Colonic mucosa (tissue), 4 donors: ENCODE measurements around the gene SLC25A48. TPM values are rescaled to one million over a fixed set of nuclear protein-coding genes. Genes with fewer than 3 reads are reported as not detected.
A peak's percentile ranks its signal among the peaks of the same experiment; 100 is the strongest.

Source experiments
- DNase-seq: peaks from one replicate; pipeline ENCODE4 v3.0.0-alpha.2; 2020
- H3K27ac ChIP-seq: fragments of 200-600 bp; one replicate; pipeline ENCODE4 v1.8.0; 2021
- H3K27me3 ChIP-seq: fragments of 200-600 bp; one replicate; pipeline ENCODE4 v1.8.0; 2021
- H3K36me3 ChIP-seq: fragments of 200-600 bp; one replicate; pipeline ENCODE4 v1.8.0; 2021
- H3K4me1 ChIP-seq: fragments of 200-600 bp; one replicate; pipeline ENCODE4 v1.8.0; 2021; ENCODE audit warnings: mild to moderate bottlenecking
- H3K4me3 ChIP-seq: fragments of 200-600 bp; one replicate; pipeline ENCODE4 v1.8.0; 2021
- H3K9ac ChIP-seq, 2 donors: one replicate each; pipeline ENCODE4 v1.7.0; 2013; ENCODE audit warnings: control low read depth in 2 of 2, low read depth in 2 of 2, low read length in 2 of 2
- H3K9me3 ChIP-seq: fragments of 200-600 bp; one replicate; pipeline ENCODE4 v1.8.0; 2021
- CTCF ChIP-seq: fragments of 200-600 bp; IDR thresholded peaks from one replicate; pipeline ENCODE4 v1.8.0; 2022; ENCODE audit warnings: antibody characterized with exemption, mild to moderate bottlenecking
- intact Hi-C: fragments of 100-400 bp; cut with DNase I; formaldehyde crosslinking; loops from one replicate; pipeline ENCODE4 v1.14.1; 2022
- total RNA-seq, 2 donors: library from RNA; stranded (reverse); fragmentation: NEBNext Ultra II Directional in 1 of 2; extraction: Animal tissue kit (Norgen Biotek cat#: 25700) in 1 of 2; gene quantifications; one replicate each; pipeline ENCODE4 v1.2.1, GENCODE V29; 2021
- donor health status: healthy.
- donor health status: DM: no; HTN: no; CAD: no.
- donor health status: DM: no; HTN: no; CAD: no.

The SLC25A48 gene
- total RNA-seq, 2 donors from 2014 or later, result 4.1 to 6.0 TPM

- no peak for DNase-seq
- H3K4me1 ChIP-seq, result no peaks in the 10 kb centered on the region
- H3K9ac ChIP-seq, result no peak overlapping the region
- no peak overlapping the region for H3K4me3 ChIP-seq
- no peaks in the 10 kb centered on the region for H3K36me3 ChIP-seq
- H3K27me3 ChIP-seq, result no peaks in the 10 kb centered on the region
- no peak for TF ChIP-seq CTCF
- intact Hi-C loops, result no loop called here
- H3K9me3 ChIP-seq, result no peaks in the 10 kb centered on the region
- no peak overlapping the region for H3K27ac ChIP-seq
These were observed 82.3 kb downstream of the SLC25A48 start for GRCh38 chr5:135916638-135917263.

- intact Hi-C loops, result no loop called here
- no peak for TF ChIP-seq CTCF
- no peaks in the 10 kb centered on the region for H3K36me3 ChIP-seq
- H3K4me1 ChIP-seq, result no peaks in the 10 kb centered on the region
- H3K9me3 ChIP-seq, result no peaks in the 10 kb centered on the region
- H3K4me3 ChIP-seq, result no peak overlapping the region
- no peak overlapping the region for H3K27ac ChIP-seq
- no peak for DNase-seq
- no peak overlapping the region for H3K9ac ChIP-seq
- no peaks in the 10 kb centered on the region for H3K27me3 ChIP-seq
These were observed 85.7 kb downstream of the SLC25A48 start for GRCh38 chr5:135920199-135920598.

DNA sequence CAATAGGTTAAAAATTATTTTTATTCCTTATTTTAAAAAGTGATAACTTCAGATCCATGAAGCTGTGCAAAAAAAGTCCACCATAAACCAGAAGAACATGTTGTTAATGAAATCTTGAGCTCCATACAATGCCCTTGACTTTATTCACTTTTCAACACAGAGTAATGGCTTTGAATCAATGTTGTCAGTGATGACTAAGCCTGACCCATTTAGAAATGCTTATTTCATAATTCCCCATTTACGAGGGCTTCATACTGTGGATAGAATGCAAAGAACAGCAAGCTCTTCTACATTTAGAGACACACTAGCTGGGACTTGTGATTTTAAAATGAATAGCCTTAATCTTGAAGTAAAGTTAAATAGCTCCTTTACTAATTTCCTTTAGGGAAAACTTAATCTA is 86.9 kb downstream of the SLC25A48 start:
- Histone ChIP-seq H3K27ac (no peak overlapping the region), H3K27me3 (no peaks in the 10 kb centered on the region), H3K4me1 (no peaks in the 10 kb centered on the region), H3K36me3 (no peaks in the 10 kb centered on the region), H3K4me3 (no peak overlapping the region), H3K9ac (no peak overlapping the region), H3K9me3 (no peaks in the 10 kb centered on the region)
- no peak for DNase-seq
- no peak for TF ChIP-seq CTCF
- intact Hi-C loops, result no loop called here

GRCh38 chr5:135930029-135930948 is 95.8 kb downstream of the SLC25A48 start:
- Histone ChIP-seq H3K4me1 (no peaks in the 10 kb centered on the region), H3K9ac (no peak overlapping the region), H3K27ac (no peak overlapping the region), H3K27me3 (peaks cover 28% of the 10 kb centered on the region), H3K9me3 (no peaks in the 10 kb centered on the region), H3K4me3 (peak overlapping the region; percentile 17), H3K36me3 (no peaks in the 10 kb centered on the region)
- DNase-seq, result no peak
- no peak for TF ChIP-seq CTCF
- intact Hi-C loops, result no loop called here

DNA sequence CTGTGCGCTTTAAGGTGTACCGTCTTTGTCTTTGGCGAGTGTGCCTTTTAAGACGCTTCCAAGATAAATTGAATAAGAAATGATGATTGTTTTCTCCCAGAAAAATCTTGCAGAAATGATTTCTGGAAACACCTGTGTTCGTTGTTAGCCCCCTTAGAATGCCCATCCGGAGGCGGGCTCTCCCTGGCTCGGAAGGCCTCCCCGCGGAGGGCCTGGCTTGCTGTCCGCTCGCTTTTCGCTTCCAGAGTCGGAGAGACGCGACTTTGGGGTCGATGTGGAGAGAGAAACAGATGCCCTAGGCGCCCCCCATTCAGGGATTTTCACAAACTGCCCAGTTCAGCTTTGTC is 96.5 kb downstream of the SLC25A48 start:
- H3K4me3 ChIP-seq, result no peak overlapping the region

More for the DNA sequence above, 96.5 kb downstream of the SLC25A48 start:
- intact Hi-C loops, result no loop called here
- Histone ChIP-seq H3K9ac (no peak overlapping the region), H3K4me1 (no peaks in the 10 kb centered on the region), H3K9me3 (no peaks in the 10 kb centered on the region), H3K36me3 (no peaks in the 10 kb centered on the region), H3K27ac (no peak overlapping the region), H3K27me3 (peaks cover 28% of the 10 kb centered on the region)
- TF ChIP-seq CTCF, result no peak
- no peak for DNase-seq
